ENCODE results near the gene PEAK3.

PEAK3 gene

GRCh38 chr19:2224754-2225349, 57.1 kb downstream of the PEAK3 start:
- DNase-seq, result no peak
- no peak overlapping the region for H3K27ac ChIP-seq (ENCODE audit: low read length)
- H3K4me1 ChIP-seq (ENCODE audit: low read length), result no peaks in the 10 kb centered on the region
- no peak overlapping the region for H2AFZ ChIP-seq (ENCODE audit: low read length)
- no peaks in the 10 kb centered on the region for H3K9me2 ChIP-seq (replicated peaks; ENCODE audit: insufficient read depth, low read length)
- no peak overlapping the region for H3K9ac ChIP-seq (ENCODE audit: low read length)
- no peaks in the 10 kb centered on the region for H4K20me1 ChIP-seq (ENCODE audit: insufficient read depth, low read length)
- H3K4me2 ChIP-seq (ENCODE audit: low read depth, low read length), result no peak overlapping the region
- H3K36me3 ChIP-seq (replicated peaks; ENCODE audit: insufficient read depth, low read length), result peaks cover 26% of the 10 kb centered on the region
- H3K79me2 ChIP-seq (ENCODE audit: low read length), result peaks cover 51% of the 10 kb centered on the region
- H3K27me3 ChIP-seq (replicated peaks; ENCODE audit: insufficient read depth, low read length), result no peaks in the 10 kb centered on the region
- TF ChIP-seq CTCF (IDR thresholded peaks at IDR 0.05; ENCODE audit: low read length) (no peak), EZH2 (optimal IDR thresholded peaks at IDR 0.05; ENCODE audit: low read depth, low read length) (no peak), EZH2phosphoT487 (IDR thresholded peaks at IDR 0.05; ENCODE audit: low read length) (no peak)
- H3F3A ChIP-seq (ENCODE audit: insufficient read depth, low read length), result peaks cover 2% of the 10 kb centered on the region
- no peak overlapping the region for H3K4me3 ChIP-seq (ENCODE audit: low read length)
- no peaks in the 10 kb centered on the region for H3K9me3 ChIP-seq (replicated peaks; ENCODE audit: insufficient read depth, low read length)
